H1 (cell line): ENCODE measurements around the gene LRG1. TPM values are rescaled to one million over a fixed set of nuclear protein-coding genes. Genes with fewer than 3 reads are reported as not detected.

Experiments used
- CTCF ChIA-PET: fragments of 300-600 bp; sonication (Branson Sonifier 250); formaldehyde crosslinking; loops from one replicate; lab custom pipeline; 2021; ENCODE audit not compliant: partially characterized antibody; lab: Charles Lee
- POLR2A ChIA-PET: fragments of 300-600 bp; sonication (Branson Sonifier 250); formaldehyde crosslinking; loops from one replicate; lab custom pipeline; 2021; ENCODE audit warnings: inconsistent platforms; ENCODE audit not compliant: partially characterized antibody; lab: Charles Lee
- DNase-seq, 2 experiments: peaks; one replicate each; pipeline versions ENCODE4 v3.0.0 to v3.0.0-alpha.2; 2010 to 2022; ENCODE audit warnings: low spot score in 2 of 2, low read depth in 1 of 2, mixed read lengths in 1 of 2
- FAIRE-seq: peaks from 2 replicates; lab custom pipeline; 2011; peaks lifted over from hg19 to GRCh38; lab: Jason Lieb, UNC
- H2AFZ ChIP-seq: 2 replicates; pipeline ENCODE4 v1.8.1; 2012; ENCODE audit warnings: low read length, inconsistent platforms
- H2AK5ac ChIP-seq: 2 replicates; pipeline ENCODE4 v1.6.1; 2013; ENCODE audit warnings: low read depth, low read length
- H2BK120ac ChIP-seq: replicated peaks from 2 replicates; pipeline ENCODE3; 2013; ENCODE audit warnings: low read depth, low read length, inconsistent platforms
- H2BK12ac ChIP-seq: 2 replicates; pipeline ENCODE4 v1.6.1; 2013; ENCODE audit warnings: low read depth, low read length
- H2BK15ac ChIP-seq: 2 replicates; pipeline ENCODE4 v1.6.1; 2013; ENCODE audit warnings: low read length
- H2BK20ac ChIP-seq: 2 replicates; pipeline ENCODE4 v1.6.1; 2013; ENCODE audit warnings: low read length
- H2BK5ac ChIP-seq: 2 replicates; pipeline ENCODE4 v1.6.1; 2013; ENCODE audit warnings: low read depth, low read length
- H3K14ac ChIP-seq: 2 replicates; pipeline ENCODE4 v1.6.1; 2013; ENCODE audit warnings: inconsistent platforms; ENCODE audit not compliant: insufficient read length
- H3K18ac ChIP-seq: 2 replicates; pipeline ENCODE4 v1.6.1; 2013; ENCODE audit warnings: low read length; ENCODE audit errors: extremely low read depth
- H3K23ac ChIP-seq: 2 replicates; pipeline ENCODE4 v1.6.1; 2013; ENCODE audit warnings: inconsistent platforms; ENCODE audit not compliant: insufficient read length
- H3K23me2 ChIP-seq: 2 replicates; pipeline ENCODE4 v1.6.1; 2013; ENCODE audit warnings: low read depth, low read length
- H3K27ac ChIP-seq: 2 replicates; pipeline ENCODE4 v1.6.1; 2011; ENCODE audit warnings: low read depth, low read length, inconsistent platforms
- H3K27me3 ChIP-seq, 4 experiments: replicated peaks in 1 of 4; 1 replicate in 1 of 4; 2 replicates in 3 of 4; pipeline versions ENCODE4 v1.6.1 to v1.8.1; 2011 to 2013; ENCODE audit warnings: low read length in 3 of 4, mild to moderate bottlenecking in 3 of 4, inconsistent platforms in 2 of 4, mixed read lengths in 2 of 4, moderate library complexity in 1 of 4; ENCODE audit not compliant: control insufficient read depth in 3 of 4, insufficient read depth in 3 of 4; ENCODE audit errors: extremely low read depth in 1 of 4
- H3K36me3 ChIP-seq, 4 experiments: 2 replicates each; pipeline versions ENCODE4 v1.6.1 to v1.8.1; 2011 to 2013; ENCODE audit warnings: mild to moderate bottlenecking in 4 of 4, low read length in 3 of 4, moderate library complexity in 2 of 4, control low read depth in 1 of 4, inconsistent platforms in 1 of 4; ENCODE audit not compliant: insufficient read depth in 4 of 4, control insufficient read depth in 2 of 4
- H3K4ac ChIP-seq: replicated peaks from 2 replicates; pipeline ENCODE3; 2013; ENCODE audit warnings: low read length, low read depth, mixed read lengths, inconsistent platforms; ENCODE audit not compliant: insufficient read length
- H3K4me1 ChIP-seq, 4 experiments: replicated peaks in 1 of 4; 1 replicate in 1 of 4; 2 replicates in 3 of 4; pipeline versions ENCODE4 v1.6.1 to v1.8.1; 2011 to 2013; ENCODE audit warnings: low read length in 3 of 4, inconsistent platforms in 2 of 4, mixed read lengths in 1 of 4; ENCODE audit not compliant: insufficient read depth in 4 of 4, control insufficient read depth in 3 of 4
- H3K4me2 ChIP-seq, 2 experiments: 2 replicates each; pipeline versions ENCODE4 v1.6.1 to v1.8.1; 2011 to 2013; ENCODE audit warnings: low read depth in 2 of 2, low read length in 2 of 2, control low read depth in 1 of 2, inconsistent platforms in 1 of 2, mild to moderate bottlenecking in 1 of 2; ENCODE audit not compliant: insufficient read depth in 1 of 2
- H3K4me3 ChIP-seq, 4 experiments: fragments of 200-600, 300-600 bp in 1 of 4; sonication (generic), shearing (Covaris generic), sonication (Bioruptor Twin) in 1 of 4; 2 replicates each; pipeline versions ENCODE4 v1.5.1 to v1.8.1; 2011 to 2016; ENCODE audit warnings: low read length in 4 of 4, low read depth in 3 of 4, control low read depth in 2 of 4, inconsistent platforms in 2 of 4, mild to moderate bottlenecking in 2 of 4, mixed read lengths in 1 of 4, moderate library complexity in 1 of 4; ENCODE audit not compliant: insufficient read depth in 2 of 4; ENCODE audit errors: extremely low read depth in 1 of 4
- H3K56ac ChIP-seq: replicated peaks from 2 replicates; pipeline ENCODE3; 2013; ENCODE audit warnings: low read depth, mild to moderate bottlenecking, mixed read lengths, low read length, inconsistent platforms; ENCODE audit not compliant: insufficient read length
- H3K79me1 ChIP-seq: 2 replicates; pipeline ENCODE4 v1.6.1; 2013; ENCODE audit warnings: low read depth, low read length, control low read depth
- H3K79me2 ChIP-seq, 2 experiments: 2 replicates each; pipeline versions ENCODE4 v1.6.1 to v1.8.1; 2012 to 2013; ENCODE audit warnings: low read length in 2 of 2, mild to moderate bottlenecking in 2 of 2, inconsistent platforms in 1 of 2; ENCODE audit not compliant: insufficient read depth in 2 of 2, control insufficient read depth in 1 of 2
- H3K9ac ChIP-seq, 4 experiments: replicated peaks in 1 of 4; 1 replicate in 1 of 4; 2 replicates in 3 of 4; pipeline versions ENCODE4 v1.6.1 to v1.8.1; 2011 to 2013; ENCODE audit warnings: low read depth in 3 of 4, low read length in 3 of 4, control low read depth in 2 of 4, mild to moderate bottlenecking in 2 of 4, moderate library complexity in 2 of 4, inconsistent platforms in 1 of 4; ENCODE audit errors: extremely low read depth in 1 of 4
- H3K9me3 ChIP-seq, 2 experiments: 2 replicates each; pipeline versions ENCODE4 v1.6.1 to v1.8.1; 2012 to 2013; ENCODE audit warnings: mild to moderate bottlenecking in 2 of 2, moderate library complexity in 2 of 2, control low read depth in 1 of 2, inconsistent platforms in 1 of 2, low read depth in 1 of 2, low read length in 1 of 2, mixed read lengths in 1 of 2; ENCODE audit not compliant: insufficient read depth in 2 of 2
- H4K20me1 ChIP-seq, 2 experiments: replicated peaks in 1 of 2; 2 replicates each; pipeline versions ENCODE3 to v1.8.1; 2011 to 2013; ENCODE audit warnings: inconsistent platforms in 2 of 2, low read length in 2 of 2, mild to moderate bottlenecking in 1 of 2; ENCODE audit not compliant: insufficient read depth in 2 of 2, control insufficient read depth in 1 of 2
- H4K5ac ChIP-seq: 2 replicates; pipeline ENCODE4 v1.6.1; 2013; ENCODE audit warnings: low read length, low read depth, mixed read lengths, inconsistent platforms; ENCODE audit not compliant: insufficient read length
- H4K8ac ChIP-seq: 2 replicates; pipeline ENCODE4 v1.8.0; 2013; ENCODE audit warnings: mild to moderate bottlenecking, moderate library complexity, low read length, inconsistent platforms; ENCODE audit not compliant: insufficient read depth; ENCODE audit errors: extremely low read depth
- H4K91ac ChIP-seq: replicated peaks from 2 replicates; pipeline ENCODE3; 2013; ENCODE audit warnings: low read length, mixed read lengths, inconsistent platforms; ENCODE audit not compliant: insufficient read length
- BCL11A ChIP-seq, 2 experiments: IDR thresholded peaks; one replicate each; pipeline ENCODE4 v1.6.1; 2011; ENCODE audit warnings: low read depth in 2 of 2, low read length in 2 of 2, mild to moderate bottlenecking in 2 of 2
- EGR1 ChIP-seq: IDR thresholded peaks from 2 replicates; pipeline ENCODE4 v1.6.1; 2011; ENCODE audit warnings: low read depth, low read length, borderline replicate concordance
- HDAC6 ChIP-seq: IDR thresholded peaks from one replicate; pipeline ENCODE4 v1.7.1; 2012; ENCODE audit warnings: low read depth, mild to moderate bottlenecking, inconsistent platforms, low read length, moderate library complexity
- KDM1A ChIP-seq: fragments of 200-600, 300-600 bp; sonication (generic); IDR thresholded peaks from 2 replicates; pipeline ENCODE4 v1.7.1; 2016; ENCODE audit warnings: mild to moderate bottlenecking, low read length, borderline replicate concordance
- MAFK ChIP-seq: IDR thresholded peaks from 2 replicates; pipeline ENCODE4 v1.6.1; 2012; ENCODE audit warnings: low read depth, mild to moderate bottlenecking, improper control_type of control experiment, low read length
- POLR2AphosphoS5 ChIP-seq: IDR thresholded peaks from 2 replicates; pipeline ENCODE4 v1.6.1; 2011; ENCODE audit warnings: low read depth, low read length
- SIN3A ChIP-seq, 2 experiments: IDR thresholded peaks in 1 of 2; conservative IDR thresholded peaks in 1 of 2; 2 replicates each; pipeline ENCODE4 v1.6.1; 2011 to 2012; ENCODE audit warnings: low read length in 2 of 2, improper control_type of control experiment in 1 of 2, low read depth in 1 of 2, mild to moderate bottlenecking in 1 of 2
- SUZ12 ChIP-seq: fragments of 200-600 bp; sonication (generic); IDR thresholded peaks from 2 replicates; pipeline ENCODE4 v1.6.1; 2012; ENCODE audit warnings: mild to moderate bottlenecking, inconsistent platforms, low read length, moderate library complexity, mixed read lengths
- YY1 ChIP-seq: IDR thresholded peaks from 2 replicates; pipeline ENCODE4 v1.6.1; 2011; ENCODE audit warnings: low read depth, mild to moderate bottlenecking, low read length
- WGBS, 2 experiments: shearing (Covaris generic) in 1 of 2; methylation state at CpG; one replicate each; pipeline versions ENCODE4 v1.1.6 to v1.1.7; 2013 to 2015; ENCODE audit warnings: low lambda C conversion rate in 2 of 2, mixed read lengths in 2 of 2, inconsistent platforms in 1 of 2, low coverage in 1 of 2, missing lambda C conversion rate in 1 of 2; ENCODE audit not compliant: insufficient replicate concordance in 2 of 2, insufficient coverage in 1 of 2, insufficient read length in 1 of 2; ENCODE audit errors: extremely low coverage in 1 of 2, missing lambda C conversion rate in 1 of 2; 5-methylcytosine and 5-hydroxymethylcytosine counted together
- polyA plus RNA-seq, 7 experiments: library from polyadenylated mRNA; depleted of rRNA in 3 of 7; stranded (reverse) in 5 of 7; unstranded in 2 of 7; fragments of >200 nt in 5 of 7; fragments of 200-250 nt in 2 of 7; gene quantifications; 1 replicate in 5 of 7; 2 replicates in 1 of 7; 4 replicates in 1 of 7; pipeline versions ENCODE4 v1.2.1 to v1.2.3, GENCODE V29; 2011 to 2013; ENCODE audit warnings: missing spikeins in 2 of 7, mixed read lengths in 2 of 7
- total RNA-seq: library from RNA; stranded (reverse); fragmentation: NEBNext Ultra II Directional; extraction: Animal tissue kit (Norgen Biotek cat#: 25700); gene quantifications from 2 replicates; pipeline ENCODE4 v1.2.1, GENCODE V29; 2021
- TF ChIP-seq, protein P1 (sequence below): IDR thresholded peaks from 2 replicates; pipeline ENCODE4 v1.6.1; 2012; ENCODE audit warnings: inconsistent platforms

LRG1 gene
- total and polyA plus RNA-seq, 2 of the 8 experiments (the other 6 are each of a cell fraction or from before 2014, with no cell fraction given): 0.48 to 0.79 TPM

DNA sequence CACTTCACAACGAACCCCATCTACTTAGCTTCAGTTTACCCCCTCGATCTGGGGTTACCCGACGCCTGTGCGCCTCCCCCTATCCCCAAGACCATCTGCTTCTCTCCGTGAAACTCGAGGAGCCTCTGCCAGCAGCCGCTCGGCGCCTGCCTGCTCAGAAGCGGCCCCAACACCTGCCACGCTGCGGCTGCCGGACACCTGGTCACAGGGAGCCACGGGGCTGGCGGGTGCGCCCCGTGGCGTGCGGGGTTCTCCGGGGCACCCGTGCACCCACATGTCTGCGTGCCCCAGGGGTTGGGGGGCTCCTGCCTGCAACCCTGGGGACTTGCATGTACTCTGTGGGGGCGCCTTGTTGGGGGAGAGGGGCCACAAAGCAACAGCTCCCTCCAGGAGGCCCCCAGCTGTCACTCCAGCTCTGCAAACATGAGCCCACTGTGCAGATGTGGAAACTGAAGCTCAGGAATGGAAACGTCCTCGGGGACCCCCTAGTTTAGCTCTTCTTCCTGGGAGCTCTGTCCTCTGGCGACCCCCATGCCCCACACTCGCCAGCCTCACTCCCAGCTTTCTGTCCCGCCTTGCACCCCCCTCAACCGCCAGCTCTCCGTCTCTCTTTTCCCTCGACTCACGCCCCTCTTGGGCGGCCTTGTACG, 26.7 kb upstream of the LRG1 start:
- H3K9ac ChIP-seq: no peak overlapping the region
- no peak overlapping the region for H3K4ac ChIP-seq
- H3K56ac ChIP-seq: no peak overlapping the region
- H3K23me2 ChIP-seq: no peaks in the 10 kb centered on the region
- no peak overlapping the region for H4K5ac ChIP-seq
- peaks cover 0 to 8% of the 10 kb centered on the region in 2 experiments; a peak in 1 of 4 replicates for H3K79me2 ChIP-seq
- CTCF ChIA-PET: interaction anchor here (0.7 to 14.7 kb wide), 24 partner anchors 8 to 284 kb away, joined by 3 to 316 read pairs (median 7); partner anchors contain the start of gene PLIN5
- no peak for DNase-seq
- peaks cover 11 to 13% of the 10 kb centered on the region in 2 experiments for H4K20me1 ChIP-seq
- H2BK5ac ChIP-seq: no peak overlapping the region
- H2AFZ ChIP-seq: no peak overlapping the region
- 88% methylated on average over 30 of the region's 35 CpGs; no CpG with 5 or more reads in 1 of the 2 experiments for WGBS, 2 experiments
- H3K18ac ChIP-seq: no peak overlapping the region
- H3K14ac ChIP-seq: no peak overlapping the region
- no peak overlapping the region for H3K4me3 ChIP-seq
- H3K79me1 ChIP-seq: peaks cover 7% of the 10 kb centered on the region
- no peak overlapping the region; the same call in 1 of the 2 replicates for H2BK12ac ChIP-seq
- no peaks in the 10 kb centered on the region for H3K9me3 ChIP-seq
- FAIRE-seq: no peak
- H3K4me1 ChIP-seq: peaks cover 0 to 2% (median 0%) of the 10 kb centered on the region in 4 experiments; a peak in 1 of 7 replicates
- no peak overlapping the region for H2BK20ac ChIP-seq
- no peaks in the 10 kb centered on the region for H3K27me3 ChIP-seq
- no peak overlapping the region for H3K23ac ChIP-seq
- H2AK5ac ChIP-seq: no peak overlapping the region
- POLR2A ChIA-PET: interaction anchor here (0.6 to 1.3 kb wide), 6 partner anchors 11 to 73 kb away, joined by 3 to 6 read pairs (median 3); partner anchors contain the start of genes LRG1 and PLIN5
- H4K91ac ChIP-seq: no peak overlapping the region
- H2BK120ac ChIP-seq: no peak overlapping the region
- no peak overlapping the region for H2BK15ac ChIP-seq
- no peak overlapping the region for H3K4me2 ChIP-seq
- H3K27ac ChIP-seq: no peak overlapping the region
- H3K36me3 ChIP-seq: no peaks in the 10 kb centered on the region
- no peak overlapping the region for H4K8ac ChIP-seq
- TF ChIP-seq, protein P1, sequence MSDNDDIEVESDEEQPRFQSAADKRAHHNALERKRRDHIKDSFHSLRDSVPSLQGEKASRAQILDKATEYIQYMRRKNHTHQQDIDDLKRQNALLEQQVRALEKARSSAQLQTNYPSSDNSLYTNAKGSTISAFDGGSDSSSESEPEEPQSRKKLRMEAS: no peak
- no peak for TF ChIP-seq SIN3A (conservative IDR thresholded peaks at IDR 0.05 in 1 of 2, IDR thresholded peaks at IDR 0.05 in 1 of 2; ENCODE audit: low read depth in 1 of 2, low read length in 2 of 2)
- TF ChIP-seq SUZ12: no peak
- no peak for TF ChIP-seq HDAC6
- TF ChIP-seq BCL11A (IDR thresholded peaks at IDR 0.05; ENCODE audit: low read depth in 2 of 2, low read length in 2 of 2): no peak
- TF ChIP-seq YY1: no peak
- no peak for TF ChIP-seq EGR1
- TF ChIP-seq KDM1A: no peak
- no peak for TF ChIP-seq MAFK
- TF ChIP-seq POLR2AphosphoS5: no peak
